Keratinocyte (primary cell): Measurements from ENCODE around the gene NUMBL. TPM values are rescaled to one million over a fixed set of nuclear protein-coding genes. Genes with fewer than 3 reads are reported as not detected.

Experiments
- DNase-seq: peaks from one replicate; pipeline ENCODE4 v3.0.0-alpha.2; 2011; ENCODE audit warnings: low read depth, missing footprints, low spot score
- FAIRE-seq: peaks from 2 replicates; lab custom pipeline; 2011; peaks lifted over from hg19 to GRCh38; lab: Jason Lieb, UNC
- H2AFZ ChIP-seq: 2 replicates; pipeline ENCODE4 v1.6.0; 2012; ENCODE audit warnings: low read length, control low read depth, inconsistent platforms; ENCODE audit not compliant: control insufficient read depth
- H3K27ac ChIP-seq: 2 replicates; pipeline ENCODE4 v1.5.1; 2011; ENCODE audit warnings: low read length; ENCODE audit not compliant: control insufficient read depth, insufficient read depth
- H3K27me3 ChIP-seq: 3 replicates; pipeline ENCODE4 v1.6.0; 2011; ENCODE audit warnings: low read length; ENCODE audit not compliant: control insufficient read depth, insufficient read depth; ENCODE audit errors: extremely low read depth
- H3K36me3 ChIP-seq, 2 experiments: 2 replicates in 1 of 2; 3 replicates in 1 of 2; pipeline ENCODE4 v1.5.1; 2011; ENCODE audit warnings: low read length in 2 of 2, mild to moderate bottlenecking in 1 of 2; ENCODE audit not compliant: control insufficient read depth in 2 of 2, insufficient read depth in 2 of 2; ENCODE audit errors: extremely low read depth in 1 of 2
- H3K4me1 ChIP-seq: 3 replicates; pipeline ENCODE4 v1.5.1; 2011; ENCODE audit warnings: low read length; ENCODE audit not compliant: control insufficient read depth, insufficient read depth; ENCODE audit errors: extremely low read depth
- H3K4me2 ChIP-seq: 3 replicates; pipeline ENCODE4 v1.6.0; 2011; ENCODE audit warnings: low read depth, low read length; ENCODE audit not compliant: control insufficient read depth, insufficient read depth; ENCODE audit errors: extremely low read depth
- H3K4me3 ChIP-seq, 3 experiments: fragments of 200-600 bp in 1 of 3; sonication (generic) in 1 of 3; 2 replicates in 2 of 3; 3 replicates in 1 of 3; pipeline ENCODE4 v1.5.1; 2011 to 2016; ENCODE audit warnings: low read length in 3 of 3, mild to moderate bottlenecking in 3 of 3, control low read depth in 2 of 3, inconsistent platforms in 1 of 3, low read depth in 1 of 3, mixed read lengths in 1 of 3, mixed run types in 1 of 3, moderate library complexity in 1 of 3; ENCODE audit not compliant: control insufficient read depth in 2 of 3, insufficient read depth in 2 of 3; ENCODE audit errors: extremely low read depth in 1 of 3
- H3K79me2 ChIP-seq: 2 replicates; pipeline ENCODE4 v1.6.0; 2012; ENCODE audit warnings: low read length; ENCODE audit not compliant: control insufficient read depth, insufficient read depth
- H3K9ac ChIP-seq: 3 replicates; pipeline ENCODE4 v1.6.0; 2011; ENCODE audit warnings: low read length; ENCODE audit not compliant: control insufficient read depth, insufficient read depth; ENCODE audit errors: extremely low read depth
- H3K9me1 ChIP-seq: 3 replicates; pipeline ENCODE4 v1.6.0; 2011; ENCODE audit warnings: low read length; ENCODE audit not compliant: control insufficient read depth, insufficient read depth; ENCODE audit errors: extremely low read depth
- H3K9me3 ChIP-seq: 2 replicates; pipeline ENCODE4 v1.5.1; 2012; ENCODE audit warnings: low read depth, low read length; ENCODE audit not compliant: control insufficient read depth
- H4K20me1 ChIP-seq: 3 replicates; pipeline ENCODE4 v1.6.0; 2011; ENCODE audit warnings: low read length; ENCODE audit not compliant: control insufficient read depth, insufficient read depth; ENCODE audit errors: extremely low read depth
- CTCF ChIP-seq, 3 experiments: IDR thresholded peaks in 1 of 3; conservative IDR thresholded peaks in 1 of 3; optimal IDR thresholded peaks in 1 of 3; 2 replicates in 2 of 3; 3 replicates in 1 of 3; pipeline versions ENCODE3 to v1.5.1; 2011; ENCODE audit warnings: low read length in 3 of 3, mild to moderate bottlenecking in 3 of 3, moderate library complexity in 2 of 3, control low read depth in 1 of 3, inconsistent platforms in 1 of 3; ENCODE audit not compliant: insufficient read depth in 2 of 3; ENCODE audit errors: extremely low read depth in 1 of 3
- EZH2 ChIP-seq: IDR thresholded peaks from one replicate; pipeline ENCODE4 v1.6.1; 2012; ENCODE audit warnings: inconsistent platforms, mild to moderate bottlenecking, low read length, moderate library complexity
- dilution Hi-C: fragments of 300-500 bp; cut with MboI; formaldehyde crosslinking; loops from one replicate; pipeline ENCODE4 v1.7.0; 2020; ENCODE audit warnings: low sequenced_read_pairs; ENCODE audit not compliant: extremely low pct_ligation_motif_present
- polyA plus RNA-seq, 5 experiments: library from polyadenylated mRNA; depleted of rRNA in 3 of 5; stranded (reverse) in 3 of 5; stranded (forward) in 1 of 5; unstranded in 1 of 5; fragments of >200 nt; gene quantifications; 1 replicate in 1 of 5; 2 replicates in 3 of 5; 3 replicates in 1 of 5; pipeline versions ENCODE4 v1.2.1 to v1.2.3, GENCODE V29; 2011 to 2012; ENCODE audit warnings: missing spikeins in 2 of 5, low read depth in 1 of 5, low replicate concordance in 1 of 5

NUMBL gene
- polyA plus RNA-seq, 1 donor (not counting 4 experiments of a cell fraction or from before 2014, with no cell fraction given): 5.7 TPM

- no peak overlapping the region for H3K4me2 ChIP-seq
- H4K20me1 ChIP-seq: peaks cover 2% of the 10 kb centered on the region
- no peak for FAIRE-seq
- H2AFZ ChIP-seq: no peak overlapping the region
- H3K27me3 ChIP-seq: no peaks in the 10 kb centered on the region
- H3K4me1 ChIP-seq: peaks cover 36% of the 10 kb centered on the region
- H3K9me1 ChIP-seq: no peaks in the 10 kb centered on the region
- H3K9ac ChIP-seq: no peak overlapping the region
- H3K9me3 ChIP-seq: no peaks in the 10 kb centered on the region
- H3K4me3 ChIP-seq: no peak overlapping the region
- no peak overlapping the region for H3K27ac ChIP-seq
- dilution Hi-C loops: no loop called here
- peaks cover 4 to 23% of the 10 kb centered on the region in 2 experiments for H3K36me3 ChIP-seq
- H3K79me2 ChIP-seq: peaks cover 15% of the 10 kb centered on the region
- no peak for DNase-seq
- TF ChIP-seq EZH2 (no peak), CTCF (optimal IDR thresholded peaks at IDR 0.05 in 1 of 3, IDR thresholded peaks at IDR 0.05 in 1 of 3, conservative IDR thresholded peaks at IDR 0.05 in 1 of 3; ENCODE audit: extremely low read depth in 1 of 3, insufficient read depth in 2 of 3, low read length in 3 of 3) (no peak)
Measured at GRCh38 chr19:40686882-40687524, 3.4 kb downstream of the NUMBL start.

- dilution Hi-C loops: no loop called here
- H3K4me1 ChIP-seq: peaks cover 31% of the 10 kb centered on the region
- no peak for FAIRE-seq
- no peak overlapping the region for H3K4me3 ChIP-seq
- H3K9ac ChIP-seq: no peak overlapping the region
- H3K9me3 ChIP-seq: no peaks in the 10 kb centered on the region
- H3K79me2 ChIP-seq: peaks cover 15% of the 10 kb centered on the region
- no peak overlapping the region for H3K4me2 ChIP-seq
- H3K36me3 ChIP-seq: peaks cover 9 to 24% of the 10 kb centered on the region in 2 experiments
- TF ChIP-seq EZH2 (no peak), CTCF (optimal IDR thresholded peaks at IDR 0.05 in 1 of 3, IDR thresholded peaks at IDR 0.05 in 1 of 3, conservative IDR thresholded peaks at IDR 0.05 in 1 of 3; ENCODE audit: extremely low read depth in 1 of 3, insufficient read depth in 2 of 3, low read length in 3 of 3) (no peak)
- no peak overlapping the region for H3K27ac ChIP-seq
- peaks cover 2% of the 10 kb centered on the region for H4K20me1 ChIP-seq
- DNase-seq: no peak
- no peak overlapping the region for H2AFZ ChIP-seq
- H3K9me1 ChIP-seq: no peaks in the 10 kb centered on the region
- H3K27me3 ChIP-seq: no peaks in the 10 kb centered on the region
Measured at GRCh38 chr19:40685563-40685962, 4.9 kb downstream of the NUMBL start.
